Inflammatory macrophage (primary cell): ENCODE results near the gene CMTM8.

Experiments
- DNase-seq, 2 donors: peaks; one replicate each; pipeline ENCODE4 v3.0.0-alpha.2; 2020 to 2022

The CMTM8 gene

GRCh38 chr3:32413845-32414521, 175.5 kb downstream of the CMTM8 start:
- no peak for DNase-seq

DNA sequence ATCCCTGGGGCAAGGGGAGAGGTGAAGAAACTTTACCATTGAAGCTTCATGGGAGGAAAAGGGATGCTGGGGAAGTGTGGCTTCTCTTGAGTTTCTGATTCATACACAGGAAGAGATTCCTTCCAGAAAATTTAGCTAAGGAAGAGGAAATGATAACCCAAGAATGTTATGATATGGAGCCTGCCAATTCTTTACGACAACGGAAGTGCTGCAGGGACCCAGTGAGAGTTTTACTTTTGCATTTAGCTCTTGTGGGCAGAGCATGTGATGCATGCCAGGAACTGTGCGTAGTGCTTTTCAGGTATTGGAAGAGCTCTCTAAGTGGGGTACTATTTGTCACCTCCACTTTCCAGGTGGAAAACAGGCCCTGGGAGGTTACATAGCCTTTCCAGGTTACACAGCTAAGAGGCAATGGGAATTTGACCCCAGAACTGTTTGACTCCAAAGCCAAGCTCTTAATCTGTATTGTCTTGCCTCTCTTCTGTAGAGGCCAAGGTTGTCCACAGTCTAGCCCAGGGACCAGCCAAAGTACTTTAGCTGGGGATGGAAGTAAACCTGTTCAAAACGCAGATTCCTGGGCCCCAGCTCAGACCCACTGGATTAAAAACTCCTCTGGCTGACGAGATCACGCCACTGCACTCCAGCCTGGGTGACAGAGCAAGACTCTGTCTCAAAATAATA, 176.2 kb downstream of the CMTM8 start:
- DNase-seq, result peak; percentile 57 to 58

DNA sequence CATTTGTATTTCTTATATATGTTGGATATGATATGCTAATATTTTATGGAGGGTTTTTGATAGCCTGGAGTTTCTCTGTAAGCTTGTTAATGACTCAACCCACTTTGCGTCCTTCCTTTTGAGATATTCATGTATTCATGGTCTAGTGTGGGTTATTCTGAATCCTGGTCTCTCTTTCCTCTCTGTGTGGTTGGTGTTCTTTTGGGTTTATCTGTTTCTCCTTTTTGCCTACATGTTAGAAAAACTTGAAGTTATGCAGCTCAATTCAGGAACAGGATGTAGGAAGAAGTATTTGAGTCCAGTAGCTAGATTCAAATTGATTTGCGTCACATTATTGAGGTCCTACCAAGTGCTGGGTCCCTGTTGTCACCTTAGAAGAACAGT, 181.3 kb downstream of the CMTM8 start:
- DNase-seq, result peak; percentile 49 to 70
